GM23248 (cell line): ENCODE results near the gene KCNK18. TPM values are rescaled to one million over a fixed set of nuclear protein-coding genes. Genes with fewer than 3 reads are reported as not detected.

Experiments used
- DNase-seq: peaks from one replicate; pipeline ENCODE4 v3.0.0-alpha.2; 2015
- H2AFZ ChIP-seq: fragments of 200-600 bp; sonication (generic); 2 replicates; pipeline ENCODE4 v1.6.1; 2016; ENCODE audit warnings: antibody characterized with exemption
- H3F3A ChIP-seq: fragments of 200-600 bp; sonication (generic); 2 replicates; pipeline ENCODE4 v1.6.1; 2016; ENCODE audit warnings: mild to moderate bottlenecking, antibody characterized with exemption, mixed run types; ENCODE audit not compliant: insufficient read depth
- H3K27ac ChIP-seq: fragments of 200-600 bp; sonication (generic); 2 replicates; pipeline ENCODE4 v1.5.1; 2016; ENCODE audit warnings: mild to moderate bottlenecking
- H3K27me3 ChIP-seq: fragments of 200-600 bp; sonication (generic); replicated peaks from 2 replicates; pipeline ENCODE4 v1.6.1; 2016; ENCODE audit warnings: mild to moderate bottlenecking; ENCODE audit not compliant: insufficient read depth
- H3K36me3 ChIP-seq: fragments of 200-600 bp; sonication (generic); 2 replicates; pipeline ENCODE4 v1.6.1; 2016; ENCODE audit warnings: low read depth, mild to moderate bottlenecking
- H3K4me1 ChIP-seq: fragments of 200-600 bp; sonication (generic); 2 replicates; pipeline ENCODE4 v1.6.1; 2016; ENCODE audit warnings: mild to moderate bottlenecking; ENCODE audit not compliant: insufficient read depth
- H3K4me2 ChIP-seq: fragments of 200-600 bp; sonication (generic); one replicate; pipeline ENCODE4 v1.6.1; 2016; ENCODE audit warnings: mild to moderate bottlenecking; ENCODE audit not compliant: unreplicated experiment
- H3K4me3 ChIP-seq: fragments of 200-600 bp; sonication (generic); 2 replicates; pipeline ENCODE4 v1.5.1; 2016; ENCODE audit warnings: mild to moderate bottlenecking
- H3K79me2 ChIP-seq: fragments of 200-600 bp; sonication (generic); 2 replicates; pipeline ENCODE4 v1.6.1; 2016; ENCODE audit warnings: mild to moderate bottlenecking; ENCODE audit not compliant: insufficient read depth
- H3K9ac ChIP-seq: fragments of 200-600 bp; sonication (generic); 2 replicates; pipeline ENCODE4 v1.6.1; 2016; ENCODE audit warnings: mild to moderate bottlenecking
- H3K9me2 ChIP-seq: fragments of 200-600 bp; sonication (generic); 2 replicates; pipeline ENCODE4 v1.6.1; 2016; ENCODE audit warnings: mixed run types, mild to moderate bottlenecking, moderate library complexity; ENCODE audit not compliant: insufficient read depth
- H3K9me3 ChIP-seq: fragments of 200-600 bp; sonication (generic); one replicate; pipeline ENCODE4 v1.6.1; 2017; ENCODE audit warnings: low read depth
- H4K20me1 ChIP-seq: fragments of 200-600 bp; sonication (generic); 2 replicates; pipeline ENCODE4 v1.6.0; 2016; ENCODE audit not compliant: insufficient read depth
- EZH2 ChIP-seq: fragments of 200-600 bp; sonication (generic); IDR thresholded peaks from 2 replicates; pipeline ENCODE4 v1.6.1; 2018; ENCODE audit warnings: antibody characterized with exemption, mild to moderate bottlenecking; ENCODE audit not compliant: insufficient read depth, poor library complexity, severe bottlenecking
- EZH2phosphoT487 ChIP-seq: fragments of 200-600 bp; sonication (generic); IDR thresholded peaks from 2 replicates; pipeline ENCODE4 v1.6.1; 2018; ENCODE audit warnings: antibody characterized with exemption, moderate library complexity, mild to moderate bottlenecking, low read depth; ENCODE audit not compliant: insufficient read depth
- WGBS, 2 experiments: methylation state at CpG; one replicate each; pipeline ENCODE4 v1.1.6; 2015 to 2017; ENCODE audit warnings: low lambda C conversion rate in 2 of 2, low coverage in 1 of 2; ENCODE audit errors: missing lambda C conversion rate in 2 of 2; 5-methylcytosine and 5-hydroxymethylcytosine counted together
- in situ Hi-C: fragments of 300-500 bp; cut with MboI; formaldehyde crosslinking; loops from 2 replicates; pipeline ENCODE4 v1.15.0; 2020
- polyA plus RNA-seq: library from polyadenylated mRNA; unstranded; fragments of >200 nt; fragmentation: Nextera tagmentation; extraction: Ambion mirVana; gene quantifications from 2 replicates; pipeline ENCODE4 v1.2.1, GENCODE V29; 2016
- total RNA-seq: library from RNA; depleted of rRNA; stranded (reverse); fragments of >200 nt; shearing (Covaris generic); gene quantifications from 2 replicates; pipeline ENCODE4 v1.2.3, GENCODE V29; 2014

KCNK18 gene
- total and polyA plus RNA-seq, 2 experiments from 2014 or later, result not detected

DNA sequence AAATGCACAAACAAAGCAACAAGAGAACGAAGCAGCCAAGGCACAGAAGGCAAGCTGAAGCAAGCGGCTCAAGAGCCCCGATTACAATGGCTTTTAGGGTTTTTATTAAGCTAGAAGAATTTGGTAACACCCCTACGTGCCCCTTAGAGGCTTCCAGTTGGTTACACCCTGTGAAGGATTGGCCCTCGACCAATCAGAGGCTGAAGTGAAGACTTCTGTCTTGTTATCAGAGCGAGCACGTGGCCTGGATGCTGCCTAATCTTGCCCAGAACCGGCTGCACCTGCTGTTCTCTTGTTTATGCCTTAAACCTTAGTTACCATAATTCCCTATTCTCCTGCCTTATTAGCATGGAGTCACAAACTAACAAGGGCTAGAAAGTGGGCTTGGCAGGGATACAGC is 21.4 kb downstream of the KCNK18 start:
- H3K9me2 ChIP-seq, result no peaks in the 10 kb centered on the region
- H3K36me3 ChIP-seq, result no peaks in the 10 kb centered on the region
- WGBS, 2 experiments, result 81 to 88% methylated on average over 8 of the region's 8 CpGs
- H3K27ac ChIP-seq, result no peak overlapping the region
- no peaks in the 10 kb centered on the region for H3K9me3 ChIP-seq
- no peaks in the 10 kb centered on the region for H3K4me1 ChIP-seq
- TF ChIP-seq EZH2phosphoT487 (no peak), EZH2 (no peak)
- H3K9ac ChIP-seq, result no peak overlapping the region
- DNase-seq, result no peak
- in situ Hi-C loops, result loop anchor here (25.0 kb wide), 1 partner anchor 1044 kb away; no protein-coding TSS in a partner anchor
- H2AFZ ChIP-seq, result no peak overlapping the region
- H3K4me3 ChIP-seq, result no peak overlapping the region
- peaks cover 24% of the 10 kb centered on the region for H3K27me3 ChIP-seq
- no peaks in the 10 kb centered on the region for H4K20me1 ChIP-seq
- no peaks in the 10 kb centered on the region for H3F3A ChIP-seq
- no peak overlapping the region for H3K4me2 ChIP-seq
- H3K79me2 ChIP-seq, result no peaks in the 10 kb centered on the region

DNA sequence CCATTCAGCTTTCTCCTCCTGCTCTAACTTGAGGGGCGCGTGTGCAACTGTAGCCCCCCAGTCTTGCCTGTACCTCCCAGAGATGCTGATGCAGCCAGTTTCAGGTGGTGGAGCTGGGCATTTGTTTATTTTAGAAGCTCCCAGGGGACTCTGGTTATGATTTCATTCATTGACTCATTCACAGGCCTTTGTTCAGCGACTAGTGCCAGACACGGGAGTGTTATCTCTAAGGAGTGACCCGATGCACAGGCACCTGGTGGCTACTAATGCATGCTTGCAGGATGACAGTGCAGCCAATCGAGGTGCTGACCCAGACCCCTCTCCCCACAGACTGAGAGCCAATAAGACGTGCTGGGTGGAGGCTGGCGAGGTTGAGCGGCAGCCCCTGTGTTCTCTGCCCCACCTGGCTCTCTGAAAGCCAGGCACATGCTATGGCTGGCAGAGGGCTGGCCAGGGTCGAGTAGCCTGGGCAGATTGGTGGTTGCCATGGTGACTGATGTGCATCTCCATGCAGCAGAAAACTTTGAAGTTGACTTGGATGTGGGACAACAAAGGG is 23.9 kb downstream of the KCNK18 start:
- Histone ChIP-seq H3K4me1 (no peaks in the 10 kb centered on the region), H3K4me2 (no peak overlapping the region), H3K27me3 (peaks cover 8% of the 10 kb centered on the region), H3K79me2 (no peaks in the 10 kb centered on the region), H3K9me3 (no peaks in the 10 kb centered on the region), H4K20me1 (no peaks in the 10 kb centered on the region), H2AFZ (no peak overlapping the region), H3K4me3 (no peak overlapping the region), H3F3A (no peaks in the 10 kb centered on the region), H3K9ac (no peak overlapping the region), H3K36me3 (no peaks in the 10 kb centered on the region), H3K27ac (no peak overlapping the region), H3K9me2 (no peaks in the 10 kb centered on the region)
- WGBS, 2 experiments, result 58% methylated on average over 10 of the region's 10 CpGs
- peak; percentile 66 for DNase-seq
- in situ Hi-C loops, result loop anchor here (10.0 to 25.0 kb wide), 2 partner anchors 94 to 1041 kb away; no protein-coding TSS in a partner anchor
- TF ChIP-seq EZH2phosphoT487, result no peak
- TF ChIP-seq EZH2, result no peak

DNA sequence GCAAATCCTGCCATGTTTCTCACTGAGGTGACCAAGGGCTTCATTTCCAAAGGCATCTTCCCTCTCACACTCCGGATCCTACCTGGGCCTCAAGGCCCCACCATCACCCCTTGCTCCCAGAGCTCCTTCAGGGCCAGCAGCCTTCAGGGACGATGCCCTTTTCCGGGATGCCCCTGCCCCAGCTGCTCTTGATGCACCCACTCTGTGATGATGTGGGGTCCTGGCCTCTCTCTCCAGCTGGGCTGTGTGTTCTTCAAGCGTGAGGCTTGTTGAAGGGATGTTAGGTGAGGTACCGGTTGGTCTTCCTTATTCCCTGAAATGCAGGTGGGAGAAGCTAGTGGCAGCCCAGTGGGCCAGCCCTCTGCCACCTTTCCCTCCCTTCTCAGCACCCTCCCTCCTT is 25.3 kb downstream of the KCNK18 start:
- Histone ChIP-seq H3K27me3 (peaks cover 13% of the 10 kb centered on the region; the same call in 1 of the 2 replicates), H3K9ac (no peak overlapping the region), H3K79me2 (no peaks in the 10 kb centered on the region), H2AFZ (no peak overlapping the region), H3K36me3 (no peaks in the 10 kb centered on the region), H3K27ac (no peak overlapping the region), H3K4me3 (no peak overlapping the region), H3F3A (no peaks in the 10 kb centered on the region), H3K4me2 (no peak overlapping the region), H3K9me3 (no peaks in the 10 kb centered on the region), H4K20me1 (no peaks in the 10 kb centered on the region), H3K4me1 (no peaks in the 10 kb centered on the region), H3K9me2 (no peaks in the 10 kb centered on the region)
- in situ Hi-C loops, result loop anchor here (10.0 to 25.0 kb wide), 2 partner anchors 92 to 1040 kb away; no protein-coding TSS in a partner anchor
- TF ChIP-seq EZH2phosphoT487 (no peak), EZH2 (no peak)
- 69 to 70% methylated on average over 5 of the region's 5 CpGs for WGBS, 2 experiments
- no peak for DNase-seq

DNA sequence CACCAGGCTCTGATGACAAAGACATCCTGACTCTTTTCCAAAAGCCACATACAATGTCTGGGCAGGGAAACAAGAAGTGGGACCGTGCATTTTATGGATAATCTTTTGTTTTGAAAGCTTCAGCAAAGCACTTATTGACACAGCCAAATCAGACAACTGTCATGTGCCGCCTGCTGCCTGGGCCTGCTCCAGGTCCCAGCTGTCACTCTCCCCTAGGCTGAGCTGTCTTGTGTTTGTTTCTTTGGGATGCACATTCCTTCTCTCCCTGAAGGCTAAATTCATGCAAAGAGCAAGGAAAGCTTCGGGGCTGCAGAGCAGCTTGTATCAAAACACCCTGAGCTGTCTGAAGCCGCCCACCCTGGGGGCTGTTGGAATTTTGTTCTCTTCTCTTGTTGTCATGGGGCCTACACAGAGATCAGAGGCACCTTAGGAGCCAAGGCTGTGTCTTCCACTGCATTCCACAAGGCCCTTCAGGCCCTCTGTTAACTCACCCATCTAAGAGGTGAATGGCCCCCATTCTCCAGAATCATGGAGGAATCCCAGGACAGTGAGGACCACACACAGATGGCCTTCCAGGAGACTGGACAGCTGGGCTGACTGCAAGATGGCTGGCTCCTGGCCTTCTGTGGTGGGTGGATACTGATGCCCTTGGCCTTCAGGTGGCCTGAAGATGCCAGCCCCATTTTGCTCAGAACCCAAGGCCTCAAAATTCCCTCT is 25.8 kb downstream of the KCNK18 start:
- Histone ChIP-seq H3K36me3 (no peaks in the 10 kb centered on the region), H3K4me1 (no peaks in the 10 kb centered on the region), H3K9ac (no peak overlapping the region), H3F3A (no peaks in the 10 kb centered on the region), H3K79me2 (no peaks in the 10 kb centered on the region), H3K27ac (no peak overlapping the region), H3K4me2 (no peak overlapping the region), H3K9me2 (no peaks in the 10 kb centered on the region), H4K20me1 (no peaks in the 10 kb centered on the region), H3K27me3 (peaks cover 16% of the 10 kb centered on the region; the same call in 1 of the 2 replicates), H3K9me3 (no peaks in the 10 kb centered on the region), H2AFZ (no peak overlapping the region), H3K4me3 (no peak overlapping the region)
- no peak for TF ChIP-seq EZH2phosphoT487
- no peak for TF ChIP-seq EZH2
- 47 to 56% methylated on average over 4 of the region's 4 CpGs for WGBS, 2 experiments
- DNase-seq, result no peak
- in situ Hi-C loops, result loop anchor here (10.0 to 25.0 kb wide), 2 partner anchors 92 to 1039 kb away; no protein-coding TSS in a partner anchor
